GM23338 (cell line): ENCODE data around the gene RAD51B. TPM values are rescaled to one million over a fixed set of nuclear protein-coding genes. Genes with fewer than 3 reads are reported as not detected.

ENCODE experiments used
- ATAC-seq: fragments of 200-7000 bp; cut with Tn5 transposase; 3 replicates; pipeline ENCODE4 v1.9.1; 2020
- DNase-seq: peaks from one replicate; pipeline ENCODE4 v3.0.0-alpha.2; 2015; ENCODE audit warnings: low spot score
- H2AFZ ChIP-seq: fragments of 200-600 bp; sonication (generic); 2 replicates; pipeline ENCODE4 v1.8.0; 2016; ENCODE audit warnings: antibody characterized with exemption, mild to moderate bottlenecking, moderate library complexity
- H3F3A ChIP-seq: fragments of 200-600 bp; sonication (generic); replicated peaks from 2 replicates; pipeline ENCODE4 v1.8.0; 2017; ENCODE audit warnings: antibody characterized with exemption, mixed run types, low read depth
- H3K27ac ChIP-seq: fragments of 200-600 bp; sonication (generic); 2 replicates; pipeline ENCODE4 v1.6.1; 2016; ENCODE audit warnings: low read depth
- H3K27me3 ChIP-seq: fragments of 200-600 bp; sonication (generic); 2 replicates; pipeline ENCODE4 v1.8.0; 2016; ENCODE audit warnings: mild to moderate bottlenecking, mixed run types, moderate library complexity; ENCODE audit not compliant: insufficient read depth
- H3K36me3 ChIP-seq: fragments of 200-600 bp; sonication (generic); 2 replicates; pipeline ENCODE4 v1.8.0; 2016; ENCODE audit warnings: mild to moderate bottlenecking; ENCODE audit not compliant: insufficient read depth
- H3K4me1 ChIP-seq: fragments of 200-600 bp; sonication (generic); 2 replicates; pipeline ENCODE4 v1.8.0; 2016; ENCODE audit warnings: mild to moderate bottlenecking, moderate library complexity; ENCODE audit not compliant: insufficient read depth
- H3K4me2 ChIP-seq: fragments of 200-600 bp; sonication (generic); 2 replicates; pipeline ENCODE4 v1.7.1; 2017; ENCODE audit warnings: mixed run types
- H3K4me3 ChIP-seq: fragments of 200-600 bp; sonication (generic); 2 replicates; pipeline ENCODE4 v1.6.1; 2016; ENCODE audit warnings: mixed run types
- H3K79me2 ChIP-seq: fragments of 200-600 bp; sonication (generic); replicated peaks from 2 replicates; pipeline ENCODE4 v1.8.0; 2017; ENCODE audit warnings: mild to moderate bottlenecking; ENCODE audit not compliant: insufficient read depth
- H3K9me2 ChIP-seq: fragments of 200-600 bp; sonication (generic); 2 replicates; pipeline ENCODE4 v1.8.0; 2017; ENCODE audit not compliant: insufficient read depth
- H4K20me1 ChIP-seq: fragments of 200-600 bp; sonication (generic); replicated peaks from 2 replicates; pipeline ENCODE4 v1.8.0; 2017; ENCODE audit warnings: mild to moderate bottlenecking; ENCODE audit not compliant: insufficient read depth
- H3K27ac Mint-ChIP-seq: 2 replicates; pipeline ENCODE4 v1.8.0; 2020; ENCODE audit warnings: inconsistent platforms, mild to moderate bottlenecking, moderate library complexity, mixed read lengths
- H3K27me3 Mint-ChIP-seq: 3 replicates; pipeline ENCODE4 v1.8.0; 2022; ENCODE audit warnings: low read depth, mild to moderate bottlenecking, moderate library complexity, mixed read lengths, inconsistent platforms; ENCODE audit not compliant: insufficient read depth, poor library complexity
- H3K36me3 Mint-ChIP-seq: 3 replicates; pipeline ENCODE4 v1.8.0; 2021; ENCODE audit warnings: low read depth, mild to moderate bottlenecking, inconsistent platforms, moderate library complexity, mixed read lengths
- H3K4me1 Mint-ChIP-seq: 3 replicates; pipeline ENCODE4 v1.8.0; 2020; ENCODE audit warnings: mild to moderate bottlenecking, inconsistent platforms, mixed read lengths
- H3K4me3 Mint-ChIP-seq: 3 replicates; pipeline ENCODE4 v1.8.0; 2021; ENCODE audit warnings: moderate library complexity, mild to moderate bottlenecking, inconsistent platforms, mixed read lengths
- H3K9me3 Mint-ChIP-seq: 3 replicates; pipeline ENCODE4 v1.8.0; 2020; ENCODE audit warnings: moderate library complexity, mild to moderate bottlenecking, inconsistent platforms, mixed read lengths
- CREB1 ChIP-seq: fragments of 250-450 bp; sonication (Bioruptor Pico); IDR thresholded peaks from 2 replicates; pipeline ENCODE4 v1.5.0; 2020; ENCODE audit warnings: low read depth, mild to moderate bottlenecking, moderate library complexity
- EZH2 ChIP-seq: fragments of 200-600 bp; sonication (generic); IDR thresholded peaks from one replicate; pipeline ENCODE4 v1.8.0; 2017; ENCODE audit warnings: antibody characterized with exemption, mild to moderate bottlenecking, low read depth; ENCODE audit not compliant: unreplicated experiment
- EZH2phosphoT487 ChIP-seq: fragments of 200-600 bp; sonication (generic); IDR thresholded peaks from one replicate; pipeline ENCODE4 v1.8.1; 2018; ENCODE audit warnings: antibody characterized with exemption; ENCODE audit not compliant: unreplicated experiment
- JUNB ChIP-seq: IDR thresholded peaks from one replicate; pipeline ENCODE4 v1.6.1; 2016; ENCODE audit warnings: antibody characterized with exemption; ENCODE audit not compliant: unreplicated experiment
- NANOG ChIP-seq: IDR thresholded peaks from 2 replicates; pipeline ENCODE4 v1.6.1; 2016; ENCODE audit warnings: antibody characterized with exemption, borderline replicate concordance
- POLR2AphosphoS5 ChIP-seq: IDR thresholded peaks from 2 replicates; pipeline ENCODE4 v1.6.1; 2016; ENCODE audit warnings: antibody characterized with exemption, low read depth
- ZNF114 ChIP-seq: fragments of 250-450 bp; sonication (Bioruptor Pico); IDR thresholded peaks from 2 replicates; pipeline ENCODE4 v1.5.0; 2020; ENCODE audit warnings: mild to moderate bottlenecking, moderate library complexity
- ZNF331 ChIP-seq: fragments of 250-450 bp; sonication (Bioruptor Pico); IDR thresholded peaks from 2 replicates; pipeline ENCODE4 v1.5.0; 2020; ENCODE audit warnings: low read depth, mild to moderate bottlenecking, moderate library complexity
- polyA plus RNA-seq: library from polyadenylated mRNA; unstranded; fragments of >200 nt; fragmentation: Nextera tagmentation; extraction: Ambion mirVana; gene quantifications from 2 replicates; pipeline ENCODE4 v1.2.1, GENCODE V29; 2016
- total RNA-seq: library from RNA; depleted of rRNA; stranded (reverse); fragments of >200 nt; shearing (Covaris generic); gene quantifications from 2 replicates; pipeline ENCODE4 v1.2.3, GENCODE V29; 2014
- TF ChIP-seq, protein P1 (sequence below), 2 experiments: fragments of 200-600 bp in 1 of 2; sonication (generic) in 1 of 2; conservative IDR thresholded peaks; 2 replicates each; pipeline versions ENCODE4 v1.5.1 to v1.6.1; 2016 to 2017; ENCODE audit warnings: antibody characterized with exemption in 2 of 2, low read depth in 2 of 2, mild to moderate bottlenecking in 2 of 2, moderate library complexity in 1 of 2
- TF ChIP-seq, protein P2 (sequence below): IDR thresholded peaks from 2 replicates; pipeline ENCODE4 v1.6.1; 2016; ENCODE audit warnings: antibody characterized with exemption
- TF ChIP-seq, protein P3 (sequence below): fragments of 250-450 bp; sonication (Bioruptor Pico); IDR thresholded peaks from 2 replicates; pipeline ENCODE4 v1.5.0; 2020; ENCODE audit warnings: mild to moderate bottlenecking, moderate library complexity

RAD51B gene
- total and polyA plus RNA-seq, 2 experiments from 2014 or later = 15.7 to 29.1 TPM

DNA sequence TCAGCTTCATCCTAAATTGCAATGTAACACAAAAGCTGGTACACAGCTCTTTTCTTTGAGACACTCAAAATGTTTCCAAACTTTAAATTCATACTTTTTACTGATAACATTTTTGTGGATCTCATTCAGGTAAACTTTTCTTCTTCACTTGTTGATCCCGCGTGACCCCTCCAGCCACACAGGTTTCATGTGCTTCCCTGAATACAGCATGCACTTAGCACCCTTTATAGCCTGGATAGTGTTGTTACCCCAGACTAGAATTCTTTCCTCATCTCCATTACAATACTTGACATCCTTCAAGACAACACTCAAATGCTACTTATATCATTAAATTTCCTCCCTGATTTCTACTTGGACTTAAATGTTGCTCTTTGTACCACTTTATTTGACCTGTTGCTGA, 373.4 kb downstream of the RAD51B start (continued):
- TF ChIP-seq, protein P1, sequence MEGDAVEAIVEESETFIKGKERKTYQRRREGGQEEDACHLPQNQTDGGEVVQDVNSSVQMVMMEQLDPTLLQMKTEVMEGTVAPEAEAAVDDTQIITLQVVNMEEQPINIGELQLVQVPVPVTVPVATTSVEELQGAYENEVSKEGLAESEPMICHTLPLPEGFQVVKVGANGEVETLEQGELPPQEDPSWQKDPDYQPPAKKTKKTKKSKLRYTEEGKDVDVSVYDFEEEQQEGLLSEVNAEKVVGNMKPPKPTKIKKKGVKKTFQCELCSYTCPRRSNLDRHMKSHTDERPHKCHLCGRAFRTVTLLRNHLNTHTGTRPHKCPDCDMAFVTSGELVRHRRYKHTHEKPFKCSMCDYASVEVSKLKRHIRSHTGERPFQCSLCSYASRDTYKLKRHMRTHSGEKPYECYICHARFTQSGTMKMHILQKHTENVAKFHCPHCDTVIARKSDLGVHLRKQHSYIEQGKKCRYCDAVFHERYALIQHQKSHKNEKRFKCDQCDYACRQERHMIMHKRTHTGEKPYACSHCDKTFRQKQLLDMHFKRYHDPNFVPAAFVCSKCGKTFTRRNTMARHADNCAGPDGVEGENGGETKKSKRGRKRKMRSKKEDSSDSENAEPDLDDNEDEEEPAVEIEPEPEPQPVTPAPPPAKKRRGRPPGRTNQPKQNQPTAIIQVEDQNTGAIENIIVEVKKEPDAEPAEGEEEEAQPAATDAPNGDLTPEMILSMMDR (conservative IDR thresholded peaks at IDR 0.05; ENCODE audit: low read depth in 2 of 2) = no peak
- no peak for TF ChIP-seq EZH2
- TF ChIP-seq, protein P2, sequence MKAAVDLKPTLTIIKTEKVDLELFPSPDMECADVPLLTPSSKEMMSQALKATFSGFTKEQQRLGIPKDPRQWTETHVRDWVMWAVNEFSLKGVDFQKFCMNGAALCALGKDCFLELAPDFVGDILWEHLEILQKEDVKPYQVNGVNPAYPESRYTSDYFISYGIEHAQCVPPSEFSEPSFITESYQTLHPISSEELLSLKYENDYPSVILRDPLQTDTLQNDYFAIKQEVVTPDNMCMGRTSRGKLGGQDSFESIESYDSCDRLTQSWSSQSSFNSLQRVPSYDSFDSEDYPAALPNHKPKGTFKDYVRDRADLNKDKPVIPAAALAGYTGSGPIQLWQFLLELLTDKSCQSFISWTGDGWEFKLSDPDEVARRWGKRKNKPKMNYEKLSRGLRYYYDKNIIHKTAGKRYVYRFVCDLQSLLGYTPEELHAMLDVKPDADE = no peak
- TF ChIP-seq ZNF331 (CRISPR knock-in tag) = no peak

DNA sequence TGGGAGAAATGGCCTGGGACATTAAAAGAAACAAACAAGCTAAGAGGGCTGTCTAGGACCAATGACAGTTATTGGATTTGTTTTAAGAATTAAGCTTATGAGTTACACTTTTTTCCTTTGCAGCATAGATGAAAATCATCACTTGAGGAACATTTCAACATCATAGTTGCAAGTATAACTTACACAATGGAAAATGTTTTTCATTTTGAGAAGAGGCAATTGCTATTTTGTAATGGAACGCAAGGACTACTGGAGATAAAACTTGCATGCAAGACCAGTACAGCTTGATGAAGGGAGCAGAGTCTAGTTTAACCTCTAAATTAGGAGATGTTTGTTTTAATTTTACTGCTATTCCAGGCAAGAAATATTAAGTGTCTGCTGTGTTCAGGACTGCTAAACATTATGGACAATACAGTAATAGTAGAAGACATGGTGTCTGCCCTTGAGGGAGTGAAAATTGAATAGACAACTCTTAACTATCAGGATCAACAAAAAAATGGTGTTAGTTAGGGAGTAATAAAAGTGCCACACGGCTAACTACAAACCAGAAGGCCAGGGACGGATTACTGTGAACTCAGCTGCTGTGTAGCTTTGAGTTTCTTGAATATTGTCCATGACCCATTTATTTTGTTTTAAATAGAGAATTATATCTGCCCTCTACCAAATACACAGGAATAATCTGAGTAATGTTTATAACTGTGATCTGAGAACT, 374.5 kb downstream of the RAD51B start:
- no peaks in the 10 kb centered on the region for H3K79me2 ChIP-seq
- Mint-ChIP-seq H3K4me1 (peaks cover 50% of the 10 kb centered on the region), H3K27ac (peak overlapping the region; percentile 31; the same call in 1 of the 2 replicates), H3K4me3 (no peak overlapping the region), H3K36me3 (no peaks in the 10 kb centered on the region), H3K9me3 (no peaks in the 10 kb centered on the region), H3K27me3 (no peaks in the 10 kb centered on the region)
- H3K4me2 ChIP-seq = 0 out of 2 replicates have a peak overlapping the region, but pooled peaks have one; percentile 2
- no peaks in the 10 kb centered on the region for H3K36me3 ChIP-seq
- DNase-seq = no peak
- peaks cover 46% of the 10 kb centered on the region for H3K4me1 ChIP-seq
- no peak overlapping the region for H3K27ac ChIP-seq
- no peaks in the 10 kb centered on the region for H3F3A ChIP-seq
- H3K9me2 ChIP-seq = no peaks in the 10 kb centered on the region
- no peak overlapping the region for H3K4me3 ChIP-seq
- no peak for ATAC-seq
- H4K20me1 ChIP-seq = no peaks in the 10 kb centered on the region
- no peak overlapping the region for H2AFZ ChIP-seq
- H3K27me3 ChIP-seq = no peaks in the 10 kb centered on the region
- TF ChIP-seq NANOG (no peak), EZH2 (no peak), CREB1 (no peak), EZH2phosphoT487 (no peak), ZNF331 (CRISPR knock-in tag) (no peak), ZNF114 (CRISPR knock-in tag) (no peak), POLR2AphosphoS5 (no peak), JUNB (no peak)
- TF ChIP-seq, protein P1 (conservative IDR thresholded peaks at IDR 0.05; ENCODE audit: low read depth in 2 of 2) = no peak
- TF ChIP-seq, protein P2 = no peak
- TF ChIP-seq, protein P3, sequence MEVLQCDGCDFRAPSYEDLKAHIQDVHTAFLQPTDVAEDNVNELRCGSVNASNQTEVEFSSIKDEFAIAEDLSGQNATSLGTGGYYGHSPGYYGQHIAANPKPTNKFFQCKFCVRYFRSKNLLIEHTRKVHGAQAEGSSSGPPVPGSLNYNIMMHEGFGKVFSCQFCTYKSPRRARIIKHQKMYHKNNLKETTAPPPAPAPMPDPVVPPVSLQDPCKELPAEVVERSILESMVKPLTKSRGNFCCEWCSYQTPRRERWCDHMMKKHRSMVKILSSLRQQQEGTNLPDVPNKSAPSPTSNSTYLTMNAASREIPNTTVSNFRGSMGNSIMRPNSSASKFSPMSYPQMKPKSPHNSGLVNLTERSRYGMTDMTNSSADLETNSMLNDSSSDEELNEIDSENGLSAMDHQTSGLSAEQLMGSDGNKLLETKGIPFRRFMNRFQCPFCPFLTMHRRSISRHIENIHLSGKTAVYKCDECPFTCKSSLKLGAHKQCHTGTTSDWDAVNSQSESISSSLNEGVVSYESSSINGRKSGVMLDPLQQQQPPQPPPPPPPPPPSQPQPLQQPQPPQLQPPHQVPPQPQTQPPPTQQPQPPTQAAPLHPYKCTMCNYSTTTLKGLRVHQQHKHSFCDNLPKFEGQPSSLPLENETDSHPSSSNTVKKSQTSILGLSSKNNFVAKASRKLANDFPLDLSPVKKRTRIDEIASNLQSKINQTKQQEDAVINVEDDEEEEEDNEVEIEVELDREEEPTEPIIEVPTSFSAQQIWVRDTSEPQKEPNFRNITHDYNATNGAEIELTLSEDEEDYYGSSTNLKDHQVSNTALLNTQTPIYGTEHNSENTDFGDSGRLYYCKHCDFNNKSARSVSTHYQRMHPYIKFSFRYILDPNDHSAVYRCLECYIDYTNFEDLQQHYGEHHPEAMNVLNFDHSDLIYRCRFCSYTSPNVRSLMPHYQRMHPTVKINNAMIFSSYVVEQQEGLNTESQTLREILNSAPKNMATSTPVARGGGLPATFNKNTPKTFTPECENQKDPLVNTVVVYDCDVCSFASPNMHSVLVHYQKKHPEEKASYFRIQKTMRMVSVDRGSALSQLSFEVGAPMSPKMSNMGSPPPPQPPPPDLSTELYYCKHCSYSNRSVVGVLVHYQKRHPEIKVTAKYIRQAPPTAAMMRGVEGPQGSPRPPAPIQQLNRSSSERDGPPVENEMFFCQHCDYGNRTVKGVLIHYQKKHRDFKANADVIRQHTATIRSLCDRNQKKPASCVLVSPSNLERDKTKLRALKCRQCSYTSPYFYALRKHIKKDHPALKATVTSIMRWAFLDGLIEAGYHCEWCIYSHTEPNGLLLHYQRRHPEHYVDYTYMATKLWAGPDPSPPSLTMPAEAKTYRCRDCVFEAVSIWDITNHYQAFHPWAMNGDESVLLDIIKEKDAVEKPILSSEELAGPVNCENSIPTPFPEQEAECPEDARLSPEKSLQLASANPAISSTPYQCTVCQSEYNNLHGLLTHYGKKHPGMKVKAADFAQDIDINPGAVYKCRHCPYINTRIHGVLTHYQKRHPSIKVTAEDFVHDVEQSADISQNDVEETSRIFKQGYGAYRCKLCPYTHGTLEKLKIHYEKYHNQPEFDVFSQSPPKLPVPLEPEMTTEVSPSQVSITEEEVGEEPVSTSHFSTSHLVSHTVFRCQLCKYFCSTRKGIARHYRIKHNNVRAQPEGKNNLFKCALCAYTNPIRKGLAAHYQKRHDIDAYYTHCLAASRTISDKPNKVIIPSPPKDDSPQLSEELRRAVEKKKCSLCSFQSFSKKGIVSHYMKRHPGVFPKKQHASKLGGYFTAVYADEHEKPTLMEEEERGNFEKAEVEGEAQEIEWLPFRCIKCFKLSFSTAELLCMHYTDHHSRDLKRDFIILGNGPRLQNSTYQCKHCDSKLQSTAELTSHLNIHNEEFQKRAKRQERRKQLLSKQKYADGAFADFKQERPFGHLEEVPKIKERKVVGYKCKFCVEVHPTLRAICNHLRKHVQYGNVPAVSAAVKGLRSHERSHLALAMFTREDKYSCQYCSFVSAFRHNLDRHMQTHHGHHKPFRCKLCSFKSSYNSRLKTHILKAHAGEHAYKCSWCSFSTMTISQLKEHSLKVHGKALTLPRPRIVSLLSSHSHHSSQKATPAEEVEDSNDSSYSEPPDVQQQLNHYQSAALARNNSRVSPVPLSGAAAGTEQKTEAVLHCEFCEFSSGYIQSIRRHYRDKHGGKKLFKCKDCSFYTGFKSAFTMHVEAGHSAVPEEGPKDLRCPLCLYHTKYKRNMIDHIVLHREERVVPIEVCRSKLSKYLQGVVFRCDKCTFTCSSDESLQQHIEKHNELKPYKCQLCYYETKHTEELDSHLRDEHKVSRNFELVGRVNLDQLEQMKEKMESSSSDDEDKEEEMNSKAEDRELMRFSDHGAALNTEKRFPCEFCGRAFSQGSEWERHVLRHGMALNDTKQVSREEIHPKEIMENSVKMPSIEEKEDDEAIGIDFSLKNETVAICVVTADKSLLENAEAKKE (CRISPR knock-in tag) = no peak
